Nephron (organoid): ENCODE results near the gene ZNF101.

ENCODE experiments used
- H3K27ac Mint-ChIP-seq, 3 experiments: 2 replicates each; pipeline ENCODE4 v1.8.0; 2020; ENCODE audit warnings: mixed read lengths in 3 of 3, mild to moderate bottlenecking in 2 of 3, moderate library complexity in 1 of 3
- H3K27me3 Mint-ChIP-seq: 2 replicates; pipeline ENCODE4 v1.8.0; 2021; ENCODE audit warnings: low read depth, mild to moderate bottlenecking, moderate library complexity, mixed read lengths
- H3K36me3 Mint-ChIP-seq: 2 replicates; pipeline ENCODE4 v1.8.0; 2020; ENCODE audit warnings: low read depth, mixed read lengths
- H3K4me1 Mint-ChIP-seq: 2 replicates; pipeline ENCODE4 v1.8.0; 2020; ENCODE audit warnings: mixed read lengths
- H3K4me3 Mint-ChIP-seq, 3 experiments: 2 replicates each; pipeline ENCODE4 v1.8.0; 2020; ENCODE audit warnings: mild to moderate bottlenecking in 3 of 3, mixed read lengths in 3 of 3, moderate library complexity in 2 of 3
- H3K9me3 Mint-ChIP-seq: 2 replicates; pipeline ENCODE4 v1.8.0; 2020; ENCODE audit warnings: mixed read lengths
- CTCF ChIP-seq, 3 experiments: fragments of 200-600 bp; sonication (generic); IDR thresholded peaks; one replicate each; pipeline ENCODE4 v1.5.0; 2021; ENCODE audit warnings: antibody characterized with exemption in 3 of 3; ENCODE audit not compliant: unreplicated experiment in 3 of 3

The ZNF101 gene

GRCh38 chr19:19721896-19722295 is 53.3 kb downstream of the ZNF101 start:
- H3K4me3 Mint-ChIP-seq = no peak overlapping the region
- peaks cover 65% of the 10 kb centered on the region for H3K36me3 Mint-ChIP-seq
- no peak for TF ChIP-seq CTCF (IDR thresholded peaks at IDR 0.05; ENCODE audit: unreplicated experiment in 3 of 3)
- peaks cover 57% of the 10 kb centered on the region for H3K9me3 Mint-ChIP-seq
- peaks cover 5% of the 10 kb centered on the region for H3K27me3 Mint-ChIP-seq
- no peaks in the 10 kb centered on the region for H3K4me1 Mint-ChIP-seq
- H3K27ac Mint-ChIP-seq = no peak overlapping the region

GRCh38 chr19:19732579-19733501 is 64.2 kb downstream of the ZNF101 start, which contains the start of gene ZNF14:
Gene ZNF14 (minus strand): TSS chr19:19733112. CDS start chr19:19732958, 154 bp downstream.
- Mint-ChIP-seq H3K4me1 (no peaks in the 10 kb centered on the region), H3K9me3 (peaks cover 39% of the 10 kb centered on the region), H3K27me3 (peaks cover 5% of the 10 kb centered on the region), H3K27ac (peak within 1 kb of the TSS; percentile 70 to 93 (median 85)), H3K4me3 (peak within 1 kb of the TSS; percentile 95 to 100 (median 98)), H3K36me3 (peaks cover 47% of the 10 kb centered on the region)
- no peak for TF ChIP-seq CTCF (IDR thresholded peaks at IDR 0.05; ENCODE audit: unreplicated experiment in 3 of 3)
